EH (cell line): ENCODE measurements around the gene MED20.

ENCODE experiments used
- DNase-seq: peaks from one replicate; pipeline ENCODE4 v3.0.0-alpha.2; 2015; ENCODE audit warnings: low read depth

The MED20 gene

GRCh38 chr6:41901882-41902519 lies 18.9 kb downstream of the MED20 start:
- peak; percentile 40 for DNase-seq

- DNase-seq: no peak
Observed at GRCh38 chr6:41900861-41901260, 20.1 kb downstream of the MED20 start.

DNA sequence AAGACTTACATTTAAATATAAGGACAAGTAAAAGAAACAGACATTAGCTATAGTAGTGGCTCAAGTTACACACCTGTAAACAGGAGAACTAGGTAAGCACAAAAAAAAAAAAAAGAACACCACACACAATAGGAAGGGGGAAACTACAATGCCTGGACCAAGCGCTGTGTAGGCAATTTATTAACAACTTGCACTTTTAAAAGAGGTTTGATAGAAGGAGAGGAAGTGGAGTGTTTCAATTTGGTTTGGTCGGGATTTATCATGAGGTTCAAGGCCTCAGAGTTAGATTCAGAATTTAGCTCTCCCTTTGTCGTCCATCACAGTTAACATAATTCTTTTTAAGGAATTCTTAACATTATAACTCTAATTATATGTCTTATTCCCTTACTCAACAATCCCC lies 24.7 kb downstream of the MED20 start:
- no peak for DNase-seq

DNA sequence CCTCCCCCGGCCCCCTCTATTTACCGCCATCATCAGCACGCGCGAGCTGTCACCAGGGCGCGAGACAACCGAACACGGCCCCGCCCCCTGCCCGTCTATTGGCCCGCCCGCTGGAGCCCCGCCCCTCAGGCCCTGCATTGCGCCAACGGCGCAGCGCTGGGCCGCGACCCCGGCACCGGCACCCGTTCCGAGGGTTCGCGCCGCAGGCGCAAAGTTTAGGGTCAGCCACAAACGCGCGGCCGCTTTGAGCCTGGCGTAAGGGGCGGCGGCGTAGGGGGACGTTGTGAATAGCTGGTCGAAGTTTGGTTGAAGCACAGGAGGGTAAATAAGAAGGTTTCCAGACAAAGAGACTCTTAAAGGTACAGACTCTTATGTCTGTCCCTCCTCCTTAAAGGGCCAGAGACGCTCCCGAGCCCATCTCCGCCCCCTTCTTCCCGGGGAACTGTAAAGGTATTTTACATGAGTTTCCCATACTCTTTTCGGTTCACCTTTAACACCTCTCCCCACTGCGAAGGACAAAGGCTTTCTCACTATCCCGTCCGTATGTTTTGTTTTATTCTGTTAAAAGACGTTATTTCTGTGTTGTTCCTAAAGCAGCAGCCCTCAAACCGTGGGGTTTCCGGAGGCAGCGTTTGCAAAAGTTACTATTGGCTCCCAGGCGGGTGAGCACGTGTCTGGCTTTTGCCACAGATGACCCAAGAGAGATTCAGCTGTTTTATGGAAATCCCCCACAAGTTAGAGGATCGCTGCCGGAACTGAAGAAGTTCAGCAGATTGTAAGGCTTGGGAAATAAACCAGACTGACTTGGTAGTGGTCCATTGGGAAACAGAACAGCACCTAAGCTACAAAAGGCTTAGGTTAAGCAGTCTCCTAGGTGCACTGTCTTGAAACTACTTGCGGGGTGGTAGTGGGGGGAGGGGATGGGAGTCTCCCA lies 25.4 kb downstream of the MED20 start, which contains the start of gene USP49:
TSS of gene USP49 (minus strand) at position 76 of the 934 bp plus-strand sequence. CDS start 88,392 bp downstream, outside the sequence.
- peak; percentile 80 for DNase-seq

DNA sequence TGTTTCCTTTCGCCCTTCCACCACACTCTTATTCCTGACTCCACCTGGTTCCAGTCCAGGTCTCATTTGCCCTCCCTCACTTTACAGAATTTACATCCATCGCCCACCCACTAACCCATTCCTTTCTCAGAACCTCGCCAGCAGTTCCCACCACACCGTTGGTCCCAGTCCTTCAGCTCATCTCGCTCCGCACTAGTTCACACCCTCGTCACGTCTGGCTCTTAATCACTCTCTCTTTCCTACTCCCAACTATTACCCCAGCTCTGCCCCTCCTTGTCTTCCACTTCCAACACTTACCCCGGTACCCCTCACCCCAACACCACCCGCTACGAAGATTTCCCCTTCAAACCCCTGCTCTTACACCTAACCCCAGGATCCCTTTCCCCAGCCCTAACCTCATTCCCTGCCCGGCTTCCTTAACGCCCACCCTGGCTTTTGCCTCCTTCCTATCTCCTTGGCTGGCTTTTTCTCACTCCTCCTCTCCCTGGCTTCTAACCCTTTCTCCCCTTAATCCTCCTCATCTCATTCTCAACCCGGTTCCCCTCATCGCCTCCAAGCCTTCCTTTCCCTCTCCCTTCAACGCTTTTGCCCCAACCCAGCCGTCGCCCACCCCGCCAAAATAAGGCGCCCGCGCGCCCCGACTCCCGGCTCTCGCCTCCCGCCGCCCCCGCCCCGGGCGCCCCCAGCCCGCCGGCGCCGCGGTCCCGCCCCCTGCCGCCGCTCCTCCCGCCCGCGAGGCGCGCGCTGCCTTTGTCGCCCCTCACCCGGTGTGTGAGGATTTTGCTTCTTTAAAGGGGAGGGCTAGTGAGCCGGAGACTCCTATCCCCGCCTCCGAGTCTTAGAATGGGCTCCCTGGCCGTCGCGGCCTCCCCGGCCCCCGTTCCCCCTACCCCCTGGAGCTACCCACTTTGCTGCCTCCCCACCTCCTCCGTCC lies 26.3 kb downstream of the MED20 start:
- DNase-seq: peak; percentile 20

GRCh38 chr6:41892921-41893564 lies 27.9 kb downstream of the MED20 start:
- no peak for DNase-seq

- DNase-seq: peak; percentile 36
Observed at GRCh38 chr6:41887331-41887751, 33.6 kb downstream of the MED20 start.

GRCh38 chr6:41885930-41886329 lies 35.0 kb downstream of the MED20 start:
- DNase-seq: no peak

- no peak for DNase-seq
Observed at GRCh38 chr6:41884957-41885356, 36.0 kb downstream of the MED20 start.

DNA sequence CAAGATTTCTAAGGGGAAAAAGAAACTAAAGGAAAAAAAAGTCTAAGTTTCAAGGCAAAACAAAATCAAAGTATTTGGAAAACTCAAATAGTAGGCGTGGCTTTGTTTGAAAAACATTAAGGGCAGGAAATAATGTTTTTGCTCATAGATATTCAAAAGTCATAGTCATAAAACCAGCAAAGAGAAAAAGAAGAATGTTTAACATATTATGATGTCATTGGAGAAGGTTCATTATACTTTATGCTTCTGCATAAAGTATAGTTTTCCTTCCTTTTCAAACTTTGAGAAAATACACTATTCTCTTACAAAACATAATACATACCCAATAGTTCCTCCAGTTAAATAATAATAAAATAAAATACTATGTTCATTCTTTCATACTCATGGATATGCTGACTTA lies 39.4 kb downstream of the MED20 start:
- DNase-seq: no peak

GRCh38 chr6:41878961-41879405 lies 42.0 kb downstream of the MED20 start:
- peak; percentile 81 for DNase-seq

DNA sequence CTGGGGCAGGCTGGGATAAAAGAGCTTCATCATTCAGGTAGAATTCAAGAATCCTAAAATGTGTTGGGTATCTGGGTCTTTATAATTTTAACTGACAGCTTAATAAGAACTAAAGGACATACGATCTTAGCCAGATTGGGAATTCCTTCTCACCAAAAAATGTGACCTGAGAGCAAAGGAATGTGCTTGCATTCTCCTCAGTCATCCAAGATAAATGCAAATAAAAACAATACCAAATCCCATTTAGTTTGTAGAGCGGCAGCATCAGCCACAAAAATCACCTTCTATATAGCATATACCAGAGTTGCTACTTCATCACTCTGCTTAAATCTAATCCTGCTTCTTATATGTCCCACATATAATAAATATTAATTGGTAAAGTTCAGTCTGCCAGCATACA lies 42.7 kb downstream of the MED20 start:
- peak; percentile 77 for DNase-seq

- no peak for DNase-seq
Observed at GRCh38 chr6:41877051-41877680, 43.8 kb downstream of the MED20 start.

GRCh38 chr6:41874741-41875140 lies 46.2 kb downstream of the MED20 start:
- DNase-seq: no peak

DNA sequence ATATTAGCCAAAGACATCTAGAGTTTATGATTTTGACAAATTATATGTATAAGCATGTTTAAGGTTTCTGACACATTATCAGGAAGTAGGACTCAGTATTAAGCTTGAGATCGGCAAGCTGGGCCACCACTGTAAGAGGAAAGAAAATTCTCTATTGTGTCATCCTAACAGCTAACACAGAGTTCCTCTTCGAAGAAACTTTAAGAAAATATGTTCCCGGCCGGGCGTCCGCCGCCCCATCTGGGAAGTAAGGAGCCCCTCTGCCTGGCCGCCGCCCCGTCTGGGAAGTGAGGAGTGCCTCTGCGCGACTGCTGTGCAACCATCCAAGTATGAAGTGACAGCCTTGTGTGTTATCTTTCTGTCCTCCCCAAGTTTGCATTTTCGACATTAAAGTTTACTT lies 48.8 kb downstream of the MED20 start:
- DNase-seq: no peak

- DNase-seq: no peak
Observed at GRCh38 chr6:41871691-41872090, 49.2 kb downstream of the MED20 start.

DNA sequence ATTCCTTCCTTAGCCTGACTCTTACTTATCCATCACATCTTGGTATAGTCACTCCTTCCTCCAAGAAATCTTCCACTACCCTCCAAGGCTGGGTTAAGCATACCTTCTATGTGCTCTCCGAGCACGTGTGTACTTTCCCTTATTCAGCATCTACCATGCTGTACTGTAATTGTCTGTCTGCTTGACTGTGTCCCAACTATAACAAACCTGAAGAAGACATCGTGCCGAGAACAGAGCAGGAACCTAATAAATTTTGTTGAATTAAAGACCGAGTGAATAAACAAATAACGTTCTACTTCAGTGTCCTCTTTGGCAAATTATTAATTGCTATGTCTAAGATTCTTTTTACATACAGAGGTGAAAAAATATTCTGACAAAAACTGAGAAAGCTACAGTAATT lies 61.6 kb downstream of the MED20 start:
- DNase-seq: no peak

DNA sequence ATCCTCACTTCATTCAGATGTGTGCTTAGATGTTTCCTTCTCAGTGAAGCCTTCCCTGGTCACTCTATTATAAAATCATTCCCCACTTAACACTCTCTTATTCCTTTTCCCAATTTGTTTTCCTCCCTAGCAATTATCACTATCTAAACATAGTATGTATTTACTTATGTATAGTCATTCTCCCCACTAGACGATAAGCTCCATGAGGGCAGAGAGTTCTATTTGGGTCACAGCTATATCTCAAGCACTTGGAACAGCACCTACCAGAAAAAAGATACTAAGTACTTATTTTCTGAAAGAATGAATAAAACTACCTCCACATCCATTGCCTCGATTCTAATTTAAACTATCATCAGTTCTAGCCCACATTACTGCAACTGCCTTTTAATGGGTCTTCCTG lies 62.2 kb downstream of the MED20 start:
- no peak for DNase-seq
